HG03439 (cell line): ENCODE measurements around the gene GPR151.

Experiments used
- ATAC-seq: cut with Tn5 transposase; IDR thresholded peaks from one replicate; pipeline ENCODE4 v1.9.1; 2021; ENCODE audit warnings: mild to moderate bottlenecking, moderate library complexity; ENCODE audit not compliant: unreplicated experiment

The GPR151 gene

DNA sequence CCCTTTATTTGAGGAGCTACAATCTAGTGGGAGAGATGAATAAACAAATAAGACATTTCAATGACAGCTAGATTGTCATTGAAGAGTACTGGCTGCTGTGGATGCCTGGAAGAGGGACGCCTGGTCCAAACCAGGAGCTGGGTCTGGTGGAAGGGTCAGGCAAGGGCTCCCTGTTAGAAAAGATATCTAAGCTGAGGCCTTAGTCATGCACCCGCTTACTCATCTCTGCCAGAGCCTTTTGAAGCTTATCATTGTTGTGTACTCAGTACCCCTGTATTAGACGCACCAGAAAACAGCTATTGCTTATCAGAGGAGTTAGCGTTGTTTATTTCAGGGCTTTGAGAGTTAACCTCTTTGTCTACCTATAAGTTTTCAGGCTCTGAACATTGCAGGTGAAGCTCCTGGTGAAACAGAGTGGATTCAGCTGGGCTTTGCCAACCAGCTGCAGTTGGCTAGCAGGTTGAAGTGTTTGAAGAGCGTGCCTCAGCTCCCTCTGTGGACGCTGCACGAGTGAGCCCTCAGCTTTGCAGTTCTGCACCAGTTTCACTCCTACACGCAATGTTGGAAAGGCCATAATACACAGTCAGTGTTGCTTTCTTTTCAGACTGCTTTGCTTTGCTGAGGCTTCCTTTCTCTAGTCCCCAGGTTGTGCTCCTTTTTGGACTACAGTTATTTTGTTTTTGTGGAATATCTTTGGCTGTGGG, 5.6 kb upstream of the GPR151 start:
- no peak for ATAC-seq

DNA sequence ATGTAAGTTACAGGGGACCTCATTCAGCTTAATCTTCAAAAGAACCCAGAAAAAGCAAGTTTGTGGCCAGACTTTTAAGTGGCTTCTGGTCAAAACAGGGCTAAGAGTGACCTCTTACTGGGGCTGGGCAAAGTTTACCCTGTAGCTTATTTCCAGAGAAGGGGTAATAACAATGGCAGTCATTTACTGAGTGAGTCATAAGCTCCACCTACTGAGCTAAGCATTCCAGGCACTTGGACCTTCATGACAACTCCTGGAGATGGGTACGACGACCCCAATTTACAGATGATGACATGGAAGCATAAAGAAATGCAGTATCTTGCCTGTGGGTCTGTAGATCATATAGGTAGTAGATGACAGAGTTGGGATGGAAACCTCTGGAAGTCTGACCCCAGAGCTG, 4.7 kb upstream of the GPR151 start:
- ATAC-seq = no peak

DNA sequence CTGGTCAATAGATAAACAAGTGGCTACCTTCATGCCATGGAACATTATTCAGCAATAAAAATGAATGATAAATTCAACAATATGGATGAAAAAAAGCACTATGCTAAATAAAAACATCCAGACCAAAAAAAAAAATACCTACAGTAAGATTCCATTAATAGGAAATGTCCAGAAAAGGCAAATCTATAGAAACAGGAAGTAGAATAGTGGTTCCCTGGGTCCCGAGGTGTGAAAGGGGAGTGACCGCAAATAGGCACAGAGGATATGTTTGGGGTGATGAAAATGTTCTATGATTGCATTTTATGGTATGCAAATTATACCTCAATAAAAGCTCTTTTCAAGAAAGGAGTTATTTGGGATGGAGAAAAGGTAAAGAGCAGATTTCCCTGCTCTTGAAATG, 3.6 kb upstream of the GPR151 start:
- no peak for ATAC-seq

DNA sequence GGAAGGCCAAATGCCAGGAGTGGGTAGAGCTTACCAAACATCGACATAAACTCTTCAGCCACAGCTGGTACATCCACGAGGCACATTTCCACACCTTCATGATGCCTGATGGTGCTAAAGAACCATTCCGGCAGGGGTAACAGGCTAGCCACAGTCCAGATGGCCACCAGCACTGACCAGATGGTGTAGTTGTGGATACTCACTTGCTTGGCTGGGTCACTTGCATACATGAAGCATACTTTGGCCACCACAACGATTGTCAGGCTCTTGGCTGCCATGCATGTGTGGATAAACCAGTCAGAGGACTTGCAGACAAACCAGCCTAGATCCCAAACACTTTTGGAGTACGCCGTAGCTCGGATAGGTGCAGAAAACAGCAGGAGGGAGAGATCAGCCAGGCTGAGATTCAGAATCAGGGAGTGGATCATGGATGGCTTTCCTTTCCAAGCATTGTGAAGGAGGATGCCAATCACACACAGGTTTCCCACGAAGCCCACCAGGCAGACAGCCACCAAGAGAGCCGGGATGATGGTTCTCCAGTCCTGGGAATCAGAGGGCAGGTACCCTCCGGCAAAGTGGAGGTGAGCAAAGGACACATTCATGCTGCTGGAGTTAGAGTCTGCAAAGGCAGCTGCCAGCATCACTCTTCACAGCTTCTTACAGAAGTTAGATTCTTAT, 378 bp downstream of the GPR151 start:
- no peak for ATAC-seq

DNA sequence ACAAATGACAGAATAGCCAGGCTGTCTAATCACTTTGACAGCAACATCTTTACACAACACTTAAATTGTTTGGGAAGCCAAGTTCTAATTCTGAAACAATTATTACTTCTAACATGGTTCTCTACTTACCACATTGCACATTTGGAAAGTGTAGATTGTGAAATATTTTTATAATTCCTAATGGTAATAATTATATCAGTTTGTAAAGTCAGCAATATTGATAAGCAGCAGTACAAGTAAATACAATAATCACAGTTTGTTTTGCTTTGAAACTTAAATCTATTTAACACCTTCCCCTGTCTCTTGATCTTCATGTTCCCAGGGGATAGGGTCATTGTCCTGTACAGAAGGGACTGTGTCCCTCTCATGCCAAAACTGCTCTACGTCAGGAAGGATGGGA, 1.4 kb downstream of the GPR151 start:
- no peak for ATAC-seq

DNA sequence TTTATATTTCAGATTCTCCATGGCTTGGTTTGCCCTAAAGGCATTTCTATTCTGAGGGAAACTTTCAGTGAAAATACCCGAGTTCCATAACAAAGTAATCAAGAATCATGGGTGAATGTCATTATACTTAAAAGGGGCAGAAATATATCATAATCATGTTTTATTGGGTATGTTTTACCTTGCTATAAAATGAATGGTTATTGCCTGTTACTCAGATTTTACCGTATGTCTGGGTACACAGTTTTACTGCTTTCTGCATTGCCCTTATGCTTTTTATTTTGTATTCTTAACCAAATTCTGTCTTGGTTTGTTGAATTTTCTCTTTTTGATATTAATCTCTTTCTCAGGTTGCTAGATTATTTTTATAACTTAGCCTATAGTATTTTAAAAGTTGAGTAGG, 2.5 kb downstream of the GPR151 start:
- ATAC-seq = no peak

DNA sequence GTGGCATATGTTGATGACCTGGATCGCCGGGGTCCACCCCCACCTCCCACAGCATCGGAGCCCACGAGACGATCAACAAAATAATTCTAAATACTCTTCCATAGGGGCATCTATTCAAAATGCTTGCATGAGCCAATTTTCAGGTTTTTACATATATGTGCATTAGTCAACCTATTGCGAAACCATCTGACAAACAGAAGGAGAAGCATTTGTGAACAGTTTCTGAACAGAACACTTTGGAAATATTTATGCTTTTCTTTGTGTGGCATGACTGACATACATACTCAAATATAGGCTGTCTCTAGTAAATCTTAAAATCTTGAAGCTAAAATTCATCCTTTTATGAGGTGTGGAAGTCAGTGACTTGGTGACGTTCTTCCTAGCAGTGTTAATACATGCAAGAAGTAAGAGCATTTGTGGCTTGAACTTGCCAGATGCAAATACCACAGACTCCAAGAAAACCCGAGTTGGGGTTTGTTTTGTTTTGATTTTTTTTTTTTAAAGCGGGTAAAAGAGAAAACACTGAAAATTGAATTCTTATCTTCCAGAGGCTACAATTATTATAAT, 5.3 kb downstream of the GPR151 start:
- no peak for ATAC-seq

DNA sequence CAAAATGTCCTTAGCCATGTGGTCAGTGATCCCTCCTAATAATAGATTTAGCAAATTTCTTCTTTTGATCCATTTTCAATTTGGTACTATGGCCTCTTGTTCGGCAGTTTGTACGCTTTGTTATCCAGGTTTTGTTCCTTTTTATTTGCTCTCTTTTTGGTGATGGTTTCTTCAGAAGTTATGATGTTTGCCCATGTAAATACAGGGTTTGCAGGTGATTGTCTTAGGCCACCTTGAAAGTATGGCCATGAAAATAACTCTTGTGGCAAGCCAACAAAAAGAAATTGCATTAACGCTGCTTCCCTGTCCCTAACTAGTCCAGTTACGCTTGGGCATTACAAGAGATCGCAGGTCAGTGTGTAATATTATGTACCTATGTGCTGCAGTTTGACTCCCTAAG, 8.6 kb downstream of the GPR151 start:
- no peak for ATAC-seq

DNA sequence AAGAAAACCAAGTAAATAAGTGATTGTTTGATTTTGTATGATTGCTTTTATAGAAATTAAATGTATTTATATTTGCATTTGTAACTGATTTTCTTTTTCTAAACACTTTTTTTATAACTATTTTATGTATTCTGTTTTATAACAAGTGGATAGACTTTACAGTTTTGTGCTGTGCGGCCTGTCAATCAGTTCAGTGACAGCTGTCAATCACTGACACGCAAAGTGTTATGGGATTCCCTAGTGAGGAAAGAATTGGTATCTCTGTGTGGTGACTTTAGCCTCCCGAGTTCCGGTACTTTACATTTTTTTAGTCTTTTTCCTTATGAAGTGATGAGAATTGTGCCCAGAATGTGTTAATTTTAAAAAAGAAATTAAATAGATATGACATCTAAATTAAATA, 16.3 kb downstream of the GPR151 start:
- no peak for ATAC-seq

DNA sequence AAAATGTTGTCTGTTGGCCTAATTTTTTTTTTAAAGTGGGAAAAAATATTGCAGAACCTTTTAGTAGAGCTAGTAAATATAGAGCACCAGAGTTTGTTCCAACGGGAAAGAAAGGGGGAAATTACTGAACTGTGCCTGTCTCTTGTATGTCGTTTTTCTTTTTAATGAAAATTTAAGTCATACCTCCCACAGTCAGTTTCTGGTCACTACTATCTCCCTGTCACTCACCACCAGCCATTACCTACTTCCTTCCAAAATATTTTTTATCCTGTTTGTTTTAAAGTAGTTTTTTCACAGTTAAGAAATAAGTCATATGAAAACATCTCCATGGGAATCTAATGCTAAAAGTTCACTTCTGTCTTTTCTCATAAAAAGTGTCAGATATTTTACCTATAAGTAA, 21.3 kb downstream of the GPR151 start:
- no peak for ATAC-seq

DNA sequence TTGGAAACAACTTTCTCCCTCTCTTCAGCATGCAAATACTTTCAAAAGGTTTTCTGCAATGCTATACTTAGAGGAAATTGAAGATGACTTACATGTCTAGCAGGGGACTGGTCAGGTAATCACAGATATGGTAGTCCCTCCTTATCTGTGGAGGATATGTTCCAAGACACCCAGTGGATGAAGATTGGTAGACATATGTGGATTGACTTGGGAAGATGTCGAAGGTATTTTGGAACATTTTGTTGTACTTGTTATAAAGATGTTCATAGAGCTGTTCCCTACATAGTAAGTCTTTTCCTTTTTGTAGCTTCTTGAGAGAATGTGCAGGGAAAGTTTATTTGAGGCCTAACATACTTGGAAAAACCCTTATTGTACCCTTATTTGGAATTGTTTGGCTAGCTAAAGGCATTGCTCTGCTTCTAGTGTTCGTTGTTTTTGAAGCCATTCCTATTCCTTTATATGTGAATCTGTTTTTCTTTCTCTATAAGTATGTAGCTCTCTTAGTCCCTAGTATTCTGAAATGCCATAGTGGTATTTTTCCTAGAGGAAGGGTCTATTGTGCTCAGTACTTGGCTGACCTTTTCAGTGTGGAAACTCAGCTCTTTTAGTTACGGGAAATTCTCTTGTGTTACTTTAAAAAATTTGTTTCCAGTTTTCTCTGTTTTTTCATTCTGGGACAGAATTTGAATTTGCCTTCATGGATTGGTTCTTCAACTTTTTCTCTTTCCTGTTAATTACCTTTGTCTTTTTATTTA, 25.7 kb downstream of the GPR151 start:
- ATAC-seq = no peak

DNA sequence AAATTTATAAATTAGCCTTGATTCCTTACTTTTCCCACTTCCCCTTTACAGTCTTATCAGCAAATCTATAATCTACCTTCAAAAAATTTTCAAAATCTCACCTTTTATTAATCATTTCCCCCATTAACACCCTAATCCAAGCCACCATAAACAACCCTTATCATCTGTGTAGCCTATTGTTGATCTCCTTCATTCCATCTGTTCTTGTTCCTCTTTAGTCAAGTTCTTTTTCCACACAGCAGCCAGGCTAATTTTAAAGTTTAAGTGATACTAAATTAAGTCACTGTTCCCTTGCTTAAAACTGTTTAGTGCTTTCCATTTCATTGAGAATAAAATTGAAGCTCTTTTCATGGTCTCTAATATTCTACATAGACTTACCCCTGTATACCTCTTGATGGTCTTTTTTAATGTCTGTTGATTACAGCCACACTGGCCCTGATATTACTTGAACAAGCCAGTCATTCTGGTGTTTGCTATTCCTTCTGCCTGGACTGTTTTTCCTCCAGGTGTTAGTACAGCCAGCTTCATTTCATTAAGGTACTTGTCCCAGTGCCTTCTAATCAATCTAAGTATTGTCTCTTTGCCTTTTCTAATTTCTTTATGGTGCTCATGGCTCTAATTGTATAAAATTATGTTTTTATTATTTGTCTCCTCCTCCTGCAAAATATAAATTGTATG, 31.1 kb downstream of the GPR151 start:
- no peak for ATAC-seq

DNA sequence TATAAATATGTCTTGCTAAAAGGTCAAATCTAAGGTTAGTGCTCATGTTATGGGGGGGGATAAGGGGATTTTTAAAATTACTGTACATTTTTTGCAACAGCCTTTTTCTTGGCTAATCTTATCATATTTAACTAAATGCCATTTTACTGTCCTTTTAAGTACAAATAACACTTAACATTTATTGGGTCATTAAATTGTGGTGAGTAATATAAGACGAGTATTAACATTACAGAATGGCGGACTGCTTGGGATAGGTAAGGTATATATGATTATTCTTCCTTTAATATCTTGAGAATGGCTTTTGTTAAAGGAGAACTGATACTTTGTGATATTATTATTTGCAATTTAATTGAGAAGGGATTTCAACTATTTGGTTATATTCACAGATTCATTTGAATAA, 33.2 kb downstream of the GPR151 start:
- ATAC-seq = no peak

DNA sequence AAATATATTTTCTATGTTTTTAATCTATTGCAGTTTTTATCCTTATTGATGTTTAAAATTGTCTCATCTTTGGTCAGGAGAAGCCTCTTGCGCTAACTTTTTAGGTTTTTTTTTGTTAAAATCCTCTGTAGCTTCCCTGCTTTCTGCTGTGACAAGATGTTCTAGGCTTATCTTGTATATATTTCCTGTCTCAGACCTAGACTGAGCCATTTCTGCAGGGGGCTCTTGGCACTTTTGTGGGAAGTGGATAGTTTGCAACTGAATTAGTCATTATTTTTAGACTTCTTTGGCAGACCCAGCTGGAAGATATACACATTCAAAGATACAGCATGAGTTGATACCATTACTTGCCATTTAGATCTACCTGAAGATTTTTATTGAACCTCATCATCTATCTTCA, 40.1 kb downstream of the GPR151 start:
- no peak for ATAC-seq

DNA sequence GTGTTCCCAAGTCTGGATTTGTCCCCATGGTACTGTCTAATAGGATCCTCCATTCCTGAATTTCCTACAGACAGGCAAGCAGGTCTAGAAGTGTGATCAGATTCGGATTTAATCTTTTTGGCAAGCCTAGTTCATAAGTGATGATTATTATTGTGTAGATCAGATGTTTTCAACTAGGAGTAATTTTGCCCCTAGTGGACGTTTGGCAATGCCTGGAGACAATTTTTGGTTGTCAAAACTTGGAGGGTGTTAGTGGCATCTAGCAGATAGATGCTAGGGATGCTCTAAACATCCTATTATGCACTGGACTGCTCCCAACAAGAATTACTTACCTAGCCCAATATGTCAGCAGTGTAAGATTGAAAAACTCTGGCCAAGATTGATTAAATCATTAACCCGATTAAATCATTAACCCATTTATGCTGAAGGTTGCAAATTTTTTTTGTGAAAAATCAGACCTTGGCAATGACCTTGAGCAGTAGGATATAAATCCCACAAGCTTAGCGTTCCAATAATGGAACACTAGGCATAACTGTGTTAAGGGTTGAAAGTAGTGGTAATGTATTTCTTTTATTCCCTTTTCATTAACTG, 40.7 kb downstream of the GPR151 start:
- ATAC-seq = no peak

DNA sequence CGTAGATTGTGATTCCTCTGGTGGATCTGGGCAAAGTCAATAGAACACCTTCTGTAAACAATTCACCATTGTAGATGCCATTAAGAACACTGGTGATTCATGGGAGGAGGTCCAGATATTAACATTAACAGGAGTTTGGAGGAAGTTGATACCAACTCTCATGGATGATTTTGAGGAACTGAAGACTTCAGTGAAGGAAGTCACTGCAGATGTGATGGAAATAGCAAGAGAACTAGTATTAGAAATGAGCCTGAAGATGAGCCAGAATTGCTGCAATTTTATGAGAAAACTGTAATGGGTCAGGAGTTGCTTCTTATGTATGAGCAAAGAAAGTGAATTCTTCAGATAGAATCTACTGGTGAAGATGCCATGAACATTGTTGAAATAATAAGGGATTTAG, 41.9 kb downstream of the GPR151 start:
- no peak for ATAC-seq

DNA sequence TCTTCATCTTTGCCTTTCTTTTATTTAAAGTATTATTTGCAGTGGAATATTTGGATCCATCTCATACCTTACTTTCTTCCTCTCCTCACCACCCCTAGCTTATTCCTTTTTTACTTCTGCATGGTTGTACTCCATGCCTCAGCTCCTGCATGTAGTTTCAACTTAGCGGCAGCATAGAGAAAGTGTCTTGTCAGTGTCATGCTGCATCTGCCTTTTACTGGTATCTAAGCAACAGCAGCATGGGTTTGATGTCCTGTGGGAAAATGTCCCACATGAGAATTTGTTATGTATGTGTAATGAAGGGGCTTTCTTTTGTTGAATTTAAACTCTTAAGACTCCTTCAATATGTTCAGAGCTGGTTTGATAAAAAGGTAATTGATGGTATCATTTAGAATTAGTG, 48.2 kb downstream of the GPR151 start:
- ATAC-seq = no peak

DNA sequence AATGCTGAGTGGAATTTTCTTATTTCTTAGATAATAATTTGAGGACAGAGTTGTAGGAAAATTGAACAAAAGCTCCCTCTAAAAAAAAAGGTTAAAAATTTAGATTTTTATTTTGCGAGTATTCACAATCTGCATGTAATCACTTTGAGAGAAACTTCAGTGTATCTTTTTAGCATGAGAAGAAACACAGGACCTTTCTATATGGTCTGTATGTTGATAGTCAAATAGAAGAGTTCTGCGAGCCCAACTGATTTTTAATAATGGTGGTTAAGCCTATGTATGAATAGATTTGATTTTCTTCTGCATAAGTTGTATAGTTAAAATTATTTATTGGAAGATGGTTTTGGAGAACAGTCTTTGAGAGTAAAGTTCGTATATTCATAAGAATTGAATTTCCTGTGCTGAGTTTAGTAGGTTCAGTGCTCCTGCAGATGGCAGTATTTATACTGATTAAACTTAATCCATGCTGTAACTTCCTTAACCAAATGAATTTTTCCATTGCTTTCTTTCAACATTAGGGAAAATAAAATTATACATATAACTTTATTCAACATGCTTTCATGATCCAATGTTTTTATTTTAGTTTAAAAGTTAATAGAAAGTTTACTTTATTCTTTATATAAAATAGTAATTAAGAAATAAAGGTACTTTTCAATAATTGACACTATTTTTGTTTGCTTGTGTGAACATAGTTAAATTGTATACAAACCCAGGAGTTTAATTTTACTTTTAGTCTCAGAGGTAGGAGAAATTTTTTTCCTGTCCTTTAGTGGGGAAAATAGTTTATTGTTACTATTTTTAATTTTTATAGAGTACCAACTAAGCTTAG, 49.3 kb downstream of the GPR151 start:
- ATAC-seq = no peak

DNA sequence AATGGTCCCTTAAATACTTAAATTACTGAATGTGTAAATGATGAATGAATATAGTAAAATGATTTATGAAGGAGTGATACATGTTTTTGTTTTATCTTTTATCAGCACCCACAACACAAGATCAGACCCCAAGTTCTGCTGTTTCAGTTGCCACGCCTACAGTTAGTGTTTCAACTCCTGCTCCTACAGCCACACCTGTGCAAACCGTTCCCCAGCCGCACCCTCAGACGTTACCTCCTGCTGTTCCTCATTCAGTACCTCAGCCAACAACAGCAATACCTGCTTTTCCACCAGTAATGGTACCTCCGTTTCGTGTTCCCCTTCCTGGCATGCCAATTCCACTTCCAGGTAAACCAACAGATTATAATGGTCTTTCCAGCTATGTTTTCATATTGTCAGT, 52.5 kb downstream of the GPR151 start:
- no peak for ATAC-seq
